H1 (cell line): Measurements from ENCODE around the gene PXT1. TPM values are rescaled to one million over a fixed set of nuclear protein-coding genes. Genes with fewer than 3 reads are reported as not detected.

ENCODE experiments used
- CTCF ChIA-PET: fragments of 300-600 bp; sonication (Branson Sonifier 250); formaldehyde crosslinking; loops from one replicate; lab custom pipeline; 2021; ENCODE audit not compliant: partially characterized antibody; lab: Charles Lee
- POLR2A ChIA-PET: fragments of 300-600 bp; sonication (Branson Sonifier 250); formaldehyde crosslinking; loops from one replicate; lab custom pipeline; 2021; ENCODE audit warnings: inconsistent platforms; ENCODE audit not compliant: partially characterized antibody; lab: Charles Lee
- DNase-seq, 2 experiments: peaks; one replicate each; pipeline versions ENCODE4 v3.0.0 to v3.0.0-alpha.2; 2010 to 2022; ENCODE audit warnings: low spot score in 2 of 2, low read depth in 1 of 2, mixed read lengths in 1 of 2
- FAIRE-seq: peaks from 2 replicates; lab custom pipeline; 2011; peaks lifted over from hg19 to GRCh38; lab: Jason Lieb, UNC
- H2AFZ ChIP-seq: 2 replicates; pipeline ENCODE4 v1.8.1; 2012; ENCODE audit warnings: low read length, inconsistent platforms
- H2AK5ac ChIP-seq: 2 replicates; pipeline ENCODE4 v1.6.1; 2013; ENCODE audit warnings: low read depth, low read length
- H2BK120ac ChIP-seq: replicated peaks from 2 replicates; pipeline ENCODE3; 2013; ENCODE audit warnings: low read depth, low read length, inconsistent platforms
- H2BK12ac ChIP-seq: 2 replicates; pipeline ENCODE4 v1.6.1; 2013; ENCODE audit warnings: low read depth, low read length
- H2BK15ac ChIP-seq: 2 replicates; pipeline ENCODE4 v1.6.1; 2013; ENCODE audit warnings: low read length
- H2BK20ac ChIP-seq: 2 replicates; pipeline ENCODE4 v1.6.1; 2013; ENCODE audit warnings: low read length
- H2BK5ac ChIP-seq: 2 replicates; pipeline ENCODE4 v1.6.1; 2013; ENCODE audit warnings: low read depth, low read length
- H3K14ac ChIP-seq: 2 replicates; pipeline ENCODE4 v1.6.1; 2013; ENCODE audit warnings: inconsistent platforms; ENCODE audit not compliant: insufficient read length
- H3K18ac ChIP-seq: 2 replicates; pipeline ENCODE4 v1.6.1; 2013; ENCODE audit warnings: low read length; ENCODE audit errors: extremely low read depth
- H3K23ac ChIP-seq: 2 replicates; pipeline ENCODE4 v1.6.1; 2013; ENCODE audit warnings: inconsistent platforms; ENCODE audit not compliant: insufficient read length
- H3K23me2 ChIP-seq: 2 replicates; pipeline ENCODE4 v1.6.1; 2013; ENCODE audit warnings: low read depth, low read length
- H3K27ac ChIP-seq: 2 replicates; pipeline ENCODE4 v1.6.1; 2011; ENCODE audit warnings: low read depth, low read length, inconsistent platforms
- H3K27me3 ChIP-seq, 4 experiments: replicated peaks in 1 of 4; 1 replicate in 1 of 4; 2 replicates in 3 of 4; pipeline versions ENCODE4 v1.6.1 to v1.8.1; 2011 to 2013; ENCODE audit warnings: low read length in 3 of 4, mild to moderate bottlenecking in 3 of 4, inconsistent platforms in 2 of 4, mixed read lengths in 2 of 4, moderate library complexity in 1 of 4; ENCODE audit not compliant: control insufficient read depth in 3 of 4, insufficient read depth in 3 of 4; ENCODE audit errors: extremely low read depth in 1 of 4
- H3K36me3 ChIP-seq, 4 experiments: 2 replicates each; pipeline versions ENCODE4 v1.6.1 to v1.8.1; 2011 to 2013; ENCODE audit warnings: mild to moderate bottlenecking in 4 of 4, low read length in 3 of 4, moderate library complexity in 2 of 4, control low read depth in 1 of 4, inconsistent platforms in 1 of 4; ENCODE audit not compliant: insufficient read depth in 4 of 4, control insufficient read depth in 2 of 4
- H3K4ac ChIP-seq: replicated peaks from 2 replicates; pipeline ENCODE3; 2013; ENCODE audit warnings: low read length, low read depth, mixed read lengths, inconsistent platforms; ENCODE audit not compliant: insufficient read length
- H3K4me1 ChIP-seq, 4 experiments: replicated peaks in 1 of 4; 1 replicate in 1 of 4; 2 replicates in 3 of 4; pipeline versions ENCODE4 v1.6.1 to v1.8.1; 2011 to 2013; ENCODE audit warnings: low read length in 3 of 4, inconsistent platforms in 2 of 4, mixed read lengths in 1 of 4; ENCODE audit not compliant: insufficient read depth in 4 of 4, control insufficient read depth in 3 of 4
- H3K4me2 ChIP-seq, 2 experiments: 2 replicates each; pipeline versions ENCODE4 v1.6.1 to v1.8.1; 2011 to 2013; ENCODE audit warnings: low read depth in 2 of 2, low read length in 2 of 2, control low read depth in 1 of 2, inconsistent platforms in 1 of 2, mild to moderate bottlenecking in 1 of 2; ENCODE audit not compliant: insufficient read depth in 1 of 2
- H3K4me3 ChIP-seq, 4 experiments: fragments of 200-600, 300-600 bp in 1 of 4; sonication (generic), shearing (Covaris generic), sonication (Bioruptor Twin) in 1 of 4; 2 replicates each; pipeline versions ENCODE4 v1.5.1 to v1.8.1; 2011 to 2016; ENCODE audit warnings: low read length in 4 of 4, low read depth in 3 of 4, control low read depth in 2 of 4, inconsistent platforms in 2 of 4, mild to moderate bottlenecking in 2 of 4, mixed read lengths in 1 of 4, moderate library complexity in 1 of 4; ENCODE audit not compliant: insufficient read depth in 2 of 4; ENCODE audit errors: extremely low read depth in 1 of 4
- H3K56ac ChIP-seq: replicated peaks from 2 replicates; pipeline ENCODE3; 2013; ENCODE audit warnings: low read depth, mild to moderate bottlenecking, mixed read lengths, low read length, inconsistent platforms; ENCODE audit not compliant: insufficient read length
- H3K79me1 ChIP-seq: 2 replicates; pipeline ENCODE4 v1.6.1; 2013; ENCODE audit warnings: low read depth, low read length, control low read depth
- H3K79me2 ChIP-seq, 2 experiments: 2 replicates each; pipeline versions ENCODE4 v1.6.1 to v1.8.1; 2012 to 2013; ENCODE audit warnings: low read length in 2 of 2, mild to moderate bottlenecking in 2 of 2, inconsistent platforms in 1 of 2; ENCODE audit not compliant: insufficient read depth in 2 of 2, control insufficient read depth in 1 of 2
- H3K9ac ChIP-seq, 4 experiments: replicated peaks in 1 of 4; 1 replicate in 1 of 4; 2 replicates in 3 of 4; pipeline versions ENCODE4 v1.6.1 to v1.8.1; 2011 to 2013; ENCODE audit warnings: low read depth in 3 of 4, low read length in 3 of 4, control low read depth in 2 of 4, mild to moderate bottlenecking in 2 of 4, moderate library complexity in 2 of 4, inconsistent platforms in 1 of 4; ENCODE audit errors: extremely low read depth in 1 of 4
- H3K9me3 ChIP-seq, 2 experiments: 2 replicates each; pipeline versions ENCODE4 v1.6.1 to v1.8.1; 2012 to 2013; ENCODE audit warnings: mild to moderate bottlenecking in 2 of 2, moderate library complexity in 2 of 2, control low read depth in 1 of 2, inconsistent platforms in 1 of 2, low read depth in 1 of 2, low read length in 1 of 2, mixed read lengths in 1 of 2; ENCODE audit not compliant: insufficient read depth in 2 of 2
- H4K20me1 ChIP-seq, 2 experiments: replicated peaks in 1 of 2; 2 replicates each; pipeline versions ENCODE3 to v1.8.1; 2011 to 2013; ENCODE audit warnings: inconsistent platforms in 2 of 2, low read length in 2 of 2, mild to moderate bottlenecking in 1 of 2; ENCODE audit not compliant: insufficient read depth in 2 of 2, control insufficient read depth in 1 of 2
- H4K5ac ChIP-seq: 2 replicates; pipeline ENCODE4 v1.6.1; 2013; ENCODE audit warnings: low read length, low read depth, mixed read lengths, inconsistent platforms; ENCODE audit not compliant: insufficient read length
- H4K8ac ChIP-seq: 2 replicates; pipeline ENCODE4 v1.8.0; 2013; ENCODE audit warnings: mild to moderate bottlenecking, moderate library complexity, low read length, inconsistent platforms; ENCODE audit not compliant: insufficient read depth; ENCODE audit errors: extremely low read depth
- H4K91ac ChIP-seq: replicated peaks from 2 replicates; pipeline ENCODE3; 2013; ENCODE audit warnings: low read length, mixed read lengths, inconsistent platforms; ENCODE audit not compliant: insufficient read length
- BCL11A ChIP-seq, 2 experiments: IDR thresholded peaks; one replicate each; pipeline ENCODE4 v1.6.1; 2011; ENCODE audit warnings: low read depth in 2 of 2, low read length in 2 of 2, mild to moderate bottlenecking in 2 of 2
- CTBP2 ChIP-seq: IDR thresholded peaks from 2 replicates; pipeline ENCODE4 v1.7.0; 2011; ENCODE audit warnings: borderline replicate concordance, mild to moderate bottlenecking, moderate library complexity, mixed read lengths, low read length; ENCODE audit not compliant: insufficient read depth, insufficient read length
- EZH2 ChIP-seq: fragments of 200-600 bp; sonication (generic); IDR thresholded peaks from 2 replicates; pipeline ENCODE4 v1.7.1; 2012; ENCODE audit warnings: low read depth, mild to moderate bottlenecking, moderate library complexity, low read length, inconsistent platforms; ENCODE audit not compliant: severe bottlenecking
- POU5F1 ChIP-seq: IDR thresholded peaks from 2 replicates; pipeline ENCODE4 v1.6.1; 2011; ENCODE audit warnings: low read depth, mild to moderate bottlenecking, low read length, moderate library complexity
- RNF2 ChIP-seq: fragments of 200-900, 300-1000 bp; sonication (generic); IDR thresholded peaks from 2 replicates; pipeline ENCODE4 v1.7.1; 2016; ENCODE audit warnings: borderline replicate concordance, low read depth, mild to moderate bottlenecking, antibody characterized with exemption, low read length; ENCODE audit not compliant: poor library complexity, severe bottlenecking; ENCODE audit errors: missing control alignments
- RXRA ChIP-seq: IDR thresholded peaks from 2 replicates; pipeline ENCODE4 v1.6.1; 2011; ENCODE audit warnings: low read depth, mild to moderate bottlenecking, low read length, moderate library complexity; ENCODE audit not compliant: insufficient read depth
- SIN3A ChIP-seq, 2 experiments: IDR thresholded peaks in 1 of 2; conservative IDR thresholded peaks in 1 of 2; 2 replicates each; pipeline ENCODE4 v1.6.1; 2011 to 2012; ENCODE audit warnings: low read length in 2 of 2, improper control_type of control experiment in 1 of 2, low read depth in 1 of 2, mild to moderate bottlenecking in 1 of 2
- TAF1 ChIP-seq: IDR thresholded peaks from 2 replicates; pipeline ENCODE4 v1.6.1; 2011; ENCODE audit warnings: mild to moderate bottlenecking, low read depth, low read length
- TEAD4 ChIP-seq: IDR thresholded peaks from 2 replicates; pipeline ENCODE4 v1.6.1; 2012; ENCODE audit warnings: low read depth, low read length, inconsistent platforms, mixed read lengths
- ZNF274 ChIP-seq: IDR thresholded peaks from 2 replicates; pipeline ENCODE4 v1.7.0; 2012; ENCODE audit warnings: low read length, borderline replicate concordance; ENCODE audit errors: extremely low read depth
- WGBS, 2 experiments: shearing (Covaris generic) in 1 of 2; methylation state at CpG; one replicate each; pipeline versions ENCODE4 v1.1.6 to v1.1.7; 2013 to 2015; ENCODE audit warnings: low lambda C conversion rate in 2 of 2, mixed read lengths in 2 of 2, inconsistent platforms in 1 of 2, low coverage in 1 of 2, missing lambda C conversion rate in 1 of 2; ENCODE audit not compliant: insufficient replicate concordance in 2 of 2, insufficient coverage in 1 of 2, insufficient read length in 1 of 2; ENCODE audit errors: extremely low coverage in 1 of 2, missing lambda C conversion rate in 1 of 2; 5-methylcytosine and 5-hydroxymethylcytosine counted together
- polyA plus RNA-seq, 7 experiments: library from polyadenylated mRNA; depleted of rRNA in 3 of 7; stranded (reverse) in 5 of 7; unstranded in 2 of 7; fragments of >200 nt in 5 of 7; fragments of 200-250 nt in 2 of 7; gene quantifications; 1 replicate in 5 of 7; 2 replicates in 1 of 7; 4 replicates in 1 of 7; pipeline versions ENCODE4 v1.2.1 to v1.2.3, GENCODE V29; 2011 to 2013; ENCODE audit warnings: missing spikeins in 2 of 7, mixed read lengths in 2 of 7
- total RNA-seq: library from RNA; stranded (reverse); fragmentation: NEBNext Ultra II Directional; extraction: Animal tissue kit (Norgen Biotek cat#: 25700); gene quantifications from 2 replicates; pipeline ENCODE4 v1.2.1, GENCODE V29; 2021

The PXT1 gene
- total and polyA plus RNA-seq, 2 of the 8 experiments (the other 6 are each of a cell fraction or from before 2014, with no cell fraction given), result 0.06 TPM; not detected in 1

DNA sequence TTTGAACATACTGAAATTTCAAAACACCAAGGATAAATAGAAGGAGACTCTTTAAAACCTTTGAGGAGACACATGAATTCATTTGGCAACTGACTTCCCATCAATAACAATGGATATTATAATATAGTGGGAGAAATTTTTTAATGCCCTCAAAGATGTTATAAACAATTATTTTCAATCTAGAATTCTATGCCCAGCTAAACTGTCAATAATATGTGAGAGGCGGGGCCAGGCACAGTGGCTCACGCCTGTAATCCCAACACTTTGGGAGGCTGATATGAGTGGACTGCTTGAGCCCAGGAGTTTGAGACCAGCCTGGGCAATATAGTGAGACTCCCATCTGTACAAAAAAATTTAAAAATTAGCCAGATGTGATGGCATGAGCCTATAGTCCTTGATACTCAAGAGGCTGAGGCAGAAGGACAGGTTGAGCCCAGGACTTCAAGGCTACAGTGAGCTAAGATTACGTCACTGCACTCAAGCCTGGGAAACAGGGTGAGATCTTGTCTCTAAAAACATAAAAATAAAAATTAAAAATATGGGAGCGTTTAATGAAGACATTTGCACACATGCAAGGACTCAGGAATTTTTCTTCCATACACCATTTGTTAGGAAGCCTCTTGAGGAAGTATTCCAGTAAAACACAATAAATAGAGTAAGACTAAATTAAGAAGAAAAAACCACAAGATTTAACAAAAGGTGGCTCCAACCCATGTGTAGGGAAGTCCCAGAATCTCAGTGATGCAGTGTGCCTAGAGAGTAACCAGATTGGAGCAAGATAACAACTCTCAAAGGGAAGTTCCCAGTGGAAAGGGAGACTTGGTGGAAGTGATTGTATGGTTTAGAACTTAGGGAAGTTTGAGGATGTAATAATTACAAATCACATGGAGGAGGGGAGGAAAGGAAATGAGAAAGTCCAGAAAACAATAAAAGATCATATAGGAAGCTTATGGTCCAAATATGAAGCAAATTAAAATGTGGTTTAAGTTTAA is 28.9 kb downstream of the PXT1 start:
- no peak for FAIRE-seq
- H3K14ac ChIP-seq, result no peak overlapping the region
- POLR2A ChIA-PET, result interaction anchor here (0.6 kb wide), 1 partner anchor 742 kb away, joined by 3 read pairs; no protein-coding TSS in a partner anchor

More for the DNA sequence above, 28.9 kb downstream of the PXT1 start:
- Histone ChIP-seq H3K79me1 (no peaks in the 10 kb centered on the region), H3K9me3 (no peaks in the 10 kb centered on the region), H2BK12ac (no peak overlapping the region), H3K79me2 (no peaks in the 10 kb centered on the region), H2BK20ac (no peak overlapping the region), H4K8ac (no peak overlapping the region), H2BK5ac (no peak overlapping the region), H3K4me1 (no peaks in the 10 kb centered on the region), H3K27ac (no peak overlapping the region), H3K56ac (no peak overlapping the region)
- TF ChIP-seq CTBP2 (no peak), BCL11A (IDR thresholded peaks at IDR 0.05; ENCODE audit: low read depth in 2 of 2, low read length in 2 of 2) (no peak), SIN3A (conservative IDR thresholded peaks at IDR 0.05 in 1 of 2, IDR thresholded peaks at IDR 0.05 in 1 of 2; ENCODE audit: low read depth in 1 of 2, low read length in 2 of 2) (no peak), POU5F1 (no peak), TEAD4 (no peak), TAF1 (no peak), RXRA (no peak), EZH2 (no peak), RNF2 (no peak), ZNF274 (no peak)
- TF ChIP-seq, all 59 proteins: peak for 0
- CTCF ChIA-PET, result no interaction called here
- Histone ChIP-seq H4K91ac (no peak overlapping the region), H2BK120ac (no peak overlapping the region), H3K18ac (no peak overlapping the region), H3K23ac (no peak overlapping the region), H2AFZ (no peak overlapping the region), H3K4me3 (no peak overlapping the region), H3K4me2 (no peak overlapping the region), H3K27me3 (no peaks in the 10 kb centered on the region), H3K4ac (no peak overlapping the region), H2BK15ac (no peak overlapping the region), H4K5ac (no peak overlapping the region), H3K9ac (no peak overlapping the region), H4K20me1 (no peaks in the 10 kb centered on the region), H3K36me3 (no peaks in the 10 kb centered on the region), H3K23me2 (no peaks in the 10 kb centered on the region), H2AK5ac (no peak overlapping the region)
- 94% methylated on average over 4 of the region's 4 CpGs; no CpG with 5 or more reads in 1 of the 2 experiments for WGBS, 2 experiments
- no peak for DNase-seq
